ENCODE data around the gene DOCK3. TPM values are rescaled to one million over a fixed set of nuclear protein-coding genes. Genes with fewer than 3 reads are reported as not detected.

The DOCK3 gene
- total RNA-seq, 1 experiment from 2014 or later, result 8.3 TPM

DNA sequence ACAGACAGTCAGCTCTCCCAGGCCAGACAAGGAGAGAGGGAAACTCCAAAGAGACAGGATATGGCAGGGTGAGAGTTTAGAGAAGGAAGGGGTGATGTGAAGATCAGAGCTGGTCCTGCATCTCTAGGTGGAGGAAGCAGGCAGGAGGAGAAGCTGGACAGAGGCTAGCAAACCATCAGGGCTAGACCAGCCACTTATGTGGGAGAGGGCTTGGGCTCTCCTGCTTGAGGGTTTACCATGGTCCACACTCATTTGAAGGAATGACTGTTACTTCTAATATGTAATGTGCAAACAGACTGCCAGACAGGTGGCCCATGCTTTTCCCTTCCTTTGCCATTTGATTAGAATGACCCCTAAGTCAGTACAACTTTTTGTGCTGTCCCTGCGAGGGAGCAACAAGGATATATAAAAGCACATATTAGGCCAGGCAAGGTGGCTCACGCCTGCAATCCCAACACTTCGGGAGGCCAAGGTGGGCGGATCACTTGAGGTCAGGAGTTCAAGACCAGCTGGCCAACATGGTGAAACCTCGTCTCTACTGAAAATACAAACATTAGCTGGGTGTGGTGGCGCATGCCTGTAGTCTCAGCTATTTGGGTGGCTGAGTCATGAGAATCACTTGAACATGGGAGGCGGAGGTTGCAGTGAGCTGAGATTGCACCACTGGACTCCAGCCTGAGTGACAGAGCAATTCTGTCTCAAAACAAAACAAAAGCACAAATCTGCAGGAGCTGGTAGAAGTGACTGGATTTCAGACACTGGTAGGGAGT is 669.4 kb downstream of the DOCK3 start:
- peaks cover 11% of the 10 kb centered on the region; the same call in 1 of the 2 replicates for H3K4me1 ChIP-seq (ENCODE audit: insufficient read depth, low read length)
- TF ChIP-seq, protein P1, sequence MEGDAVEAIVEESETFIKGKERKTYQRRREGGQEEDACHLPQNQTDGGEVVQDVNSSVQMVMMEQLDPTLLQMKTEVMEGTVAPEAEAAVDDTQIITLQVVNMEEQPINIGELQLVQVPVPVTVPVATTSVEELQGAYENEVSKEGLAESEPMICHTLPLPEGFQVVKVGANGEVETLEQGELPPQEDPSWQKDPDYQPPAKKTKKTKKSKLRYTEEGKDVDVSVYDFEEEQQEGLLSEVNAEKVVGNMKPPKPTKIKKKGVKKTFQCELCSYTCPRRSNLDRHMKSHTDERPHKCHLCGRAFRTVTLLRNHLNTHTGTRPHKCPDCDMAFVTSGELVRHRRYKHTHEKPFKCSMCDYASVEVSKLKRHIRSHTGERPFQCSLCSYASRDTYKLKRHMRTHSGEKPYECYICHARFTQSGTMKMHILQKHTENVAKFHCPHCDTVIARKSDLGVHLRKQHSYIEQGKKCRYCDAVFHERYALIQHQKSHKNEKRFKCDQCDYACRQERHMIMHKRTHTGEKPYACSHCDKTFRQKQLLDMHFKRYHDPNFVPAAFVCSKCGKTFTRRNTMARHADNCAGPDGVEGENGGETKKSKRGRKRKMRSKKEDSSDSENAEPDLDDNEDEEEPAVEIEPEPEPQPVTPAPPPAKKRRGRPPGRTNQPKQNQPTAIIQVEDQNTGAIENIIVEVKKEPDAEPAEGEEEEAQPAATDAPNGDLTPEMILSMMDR (conservative IDR thresholded peaks at IDR 0.05), result no peak
- no peak overlapping the region for H4K91ac ChIP-seq (ENCODE audit: insufficient read length, low read depth, low read length)
- no peak overlapping the region for H2BK12ac ChIP-seq (ENCODE audit: insufficient read length, low read depth, low read length)
- H3K23me2 ChIP-seq (ENCODE audit: insufficient read length, low read depth, low read length, poor library complexity, severe bottlenecking), result no peaks in the 10 kb centered on the region
- WGBS (ENCODE audit: extremely low coverage, insufficient read length, low lambda C conversion rate), result no CpG with 5 or more reads among the region's 7 CpGs
- no peak overlapping the region for H2BK120ac ChIP-seq (ENCODE audit: low read depth, low read length, poor library complexity, severe bottlenecking)
- H3K23ac ChIP-seq (ENCODE audit: insufficient read length, low read depth, low read length), result no peak overlapping the region
- peaks cover 15 to 17% of the 10 kb centered on the region in 2 experiments for H3K4me1 Mint-ChIP-seq
- no peaks in the 10 kb centered on the region for H3K79me1 ChIP-seq (ENCODE audit: insufficient read depth, low read depth, low read length, poor library complexity, severe bottlenecking)
- H3K9me3 Mint-ChIP-seq, result no peaks in the 10 kb centered on the region
- no peaks in the 10 kb centered on the region for H4K20me1 ChIP-seq (ENCODE audit: control insufficient read depth, insufficient read depth, insufficient read length)
- H2BK15ac ChIP-seq (ENCODE audit: low read depth, low read length), result no peak overlapping the region
- H3K4ac ChIP-seq (ENCODE audit: low read depth, low read length), result no peak overlapping the region
- no peak overlapping the region for H3K9ac ChIP-seq (ENCODE audit: extremely low read depth, insufficient read length, low read length)
- H2BK20ac ChIP-seq (ENCODE audit: low read depth, low read length, poor library complexity, severe bottlenecking), result no peak overlapping the region
- H3K27me3 Mint-ChIP-seq (ENCODE audit: low read depth), result no peaks in the 10 kb centered on the region
- no peaks in the 10 kb centered on the region for H3K27me3 ChIP-seq (ENCODE audit: insufficient read depth, low read length)
- peaks cover under 1 to 22% (median 2%) of the 10 kb centered on the region in 3 experiments; a peak in 4 of 7 replicates for H3K36me3 Mint-ChIP-seq (ENCODE audit: insufficient read depth in 1 of 3, low read depth in 3 of 3)
- no peak overlapping the region for H3K14ac ChIP-seq (ENCODE audit: insufficient read depth, low read length)
- no peak overlapping the region for H4K8ac ChIP-seq (replicated peaks; ENCODE audit: insufficient read length, low read depth, low read length)
- H3K56ac ChIP-seq (ENCODE audit: insufficient read length, low read depth, low read length), result no peak overlapping the region
- H2AFZ ChIP-seq (ENCODE audit: low read length), result no peak overlapping the region
- no peaks in the 10 kb centered on the region for H3K79me2 ChIP-seq (ENCODE audit: insufficient read depth, low read length)
- no peak overlapping the region for H2AK5ac ChIP-seq (ENCODE audit: insufficient read length, low read length)
- no peak overlapping the region for H3K27ac ChIP-seq (ENCODE audit: insufficient read length, low read depth, low read length)
- no peak overlapping the region for H4K5ac ChIP-seq (ENCODE audit: insufficient read length, low read depth, low read length)
- no peak overlapping the region for H3K4me3 Mint-ChIP-seq
- no peak overlapping the region for H3K27ac Mint-ChIP-seq
- H3T11ph ChIP-seq (ENCODE audit: low read length), result no peak overlapping the region
- H3K4me2 ChIP-seq (ENCODE audit: insufficient read depth, insufficient read length, low read length), result no peak overlapping the region
- no peaks in the 10 kb centered on the region for H3K9me3 ChIP-seq (ENCODE audit: control insufficient read depth, low read depth, low read length)
- H2BK5ac ChIP-seq (ENCODE audit: insufficient read length, low read length), result no peak overlapping the region
- peak; percentile 12 for DNase-seq
- H3K18ac ChIP-seq (ENCODE audit: insufficient read length, low read depth, low read length), result no peak overlapping the region

All from H9 (cell line).